Retinal pigment epithelial cell (primary cell): ENCODE results near the gene IGLL1.
"Not testable (repeated sequence)": the region's sequence is repeated elsewhere in the genome, so short reads cannot be mapped to it uniquely, and the experiment has no call there.

Experiments
- DNase-seq: peaks from one replicate; pipeline ENCODE4 v3.0.0-alpha.2; 2010; ENCODE audit warnings: low read depth
- H3K4me3 ChIP-seq: 2 replicates; pipeline ENCODE4 v1.5.1; 2011; ENCODE audit warnings: mild to moderate bottlenecking, low read length, control low read depth, moderate library complexity
- CTCF ChIP-seq: conservative IDR thresholded peaks from 2 replicates; pipeline ENCODE4 v1.5.1; 2011; ENCODE audit warnings: low read depth, low read length, control low read depth, inconsistent platforms

IGLL1 gene

DNA sequence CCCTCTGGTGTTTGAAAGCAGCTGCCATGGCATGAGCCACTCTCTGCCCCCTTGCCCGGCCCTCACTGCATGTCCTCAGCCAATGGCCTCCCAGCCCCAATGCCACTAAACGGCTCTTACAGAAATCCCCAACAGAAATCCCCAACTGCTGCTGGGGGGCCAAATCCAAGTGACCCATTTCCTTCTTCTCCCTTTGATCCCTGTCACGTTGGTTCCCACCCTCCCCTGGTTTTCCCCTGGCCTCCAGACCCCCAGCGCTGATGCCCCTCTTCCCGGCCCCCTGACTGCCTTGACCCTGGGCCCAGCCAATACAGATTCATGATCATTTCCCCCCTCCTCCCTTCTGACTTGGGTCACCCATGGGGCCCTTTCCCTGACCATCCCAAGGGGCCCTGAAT, 30.9 kb downstream of the IGLL1 start:
- no peak for DNase-seq
- H3K4me3 ChIP-seq, result no peak overlapping the region
- no peak for TF ChIP-seq CTCF

- TF ChIP-seq CTCF, result no peak
- no peak overlapping the region for H3K4me3 ChIP-seq
- no peak for DNase-seq
These were observed 31.4 kb downstream of the IGLL1 start for GRCh38 chr22:23548501-23549197.

GRCh38 chr22:23547818-23548500, 32.1 kb downstream of the IGLL1 start:
- no peak overlapping the region for H3K4me3 ChIP-seq
- no peak for TF ChIP-seq CTCF
- DNase-seq, result no peak

GRCh38 chr22:23547382-23547781, 32.7 kb downstream of the IGLL1 start:
- not testable (repeated sequence) for H3K4me3 ChIP-seq, DNase-seq

DNA sequence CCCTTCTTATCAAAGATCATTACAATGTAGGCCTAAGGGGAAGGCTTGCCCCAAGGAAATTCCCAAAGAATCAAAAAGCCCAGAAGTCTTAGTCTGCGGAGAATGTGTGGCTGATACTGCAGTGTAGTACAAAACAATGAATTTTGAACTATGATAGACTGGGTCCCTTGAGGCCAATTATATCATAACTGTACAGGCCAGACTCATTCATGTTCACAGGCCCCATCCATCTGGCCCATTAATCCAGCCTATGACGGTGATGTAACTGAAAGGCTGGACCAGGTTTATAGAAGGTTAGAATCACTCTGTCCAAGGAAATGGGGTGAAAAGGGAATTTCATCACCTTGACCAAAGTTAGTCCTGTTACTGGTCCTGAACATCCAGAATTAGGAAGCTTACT, 35.2 kb downstream of the IGLL1 start:
- no peak for DNase-seq
- TF ChIP-seq CTCF, result no peak
- H3K4me3 ChIP-seq, result no peak overlapping the region

DNA sequence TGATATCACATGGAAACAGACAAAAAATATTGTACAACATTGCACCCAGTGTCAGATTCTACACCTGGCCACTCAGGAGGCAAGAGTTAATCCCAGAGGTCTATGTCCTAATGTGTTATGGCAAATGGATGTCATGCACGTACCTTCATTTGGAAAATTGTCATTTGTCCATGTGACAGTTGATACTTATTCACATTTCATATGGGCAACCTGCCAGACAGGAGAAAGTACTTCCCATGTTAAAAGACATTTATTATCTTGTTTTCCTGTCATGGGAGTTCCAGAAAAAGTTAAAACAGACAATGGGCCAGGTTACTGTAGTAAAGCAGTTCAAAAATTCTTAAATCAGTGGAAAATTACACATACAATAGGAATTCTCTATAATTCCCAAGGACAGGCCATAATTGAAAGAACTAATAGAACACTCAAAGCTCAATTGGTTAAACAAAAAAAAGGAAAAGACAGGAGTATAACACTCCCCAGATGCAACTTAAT, 36.5 kb downstream of the IGLL1 start:
- not testable (repeated sequence) for H3K4me3 ChIP-seq, DNase-seq

DNA sequence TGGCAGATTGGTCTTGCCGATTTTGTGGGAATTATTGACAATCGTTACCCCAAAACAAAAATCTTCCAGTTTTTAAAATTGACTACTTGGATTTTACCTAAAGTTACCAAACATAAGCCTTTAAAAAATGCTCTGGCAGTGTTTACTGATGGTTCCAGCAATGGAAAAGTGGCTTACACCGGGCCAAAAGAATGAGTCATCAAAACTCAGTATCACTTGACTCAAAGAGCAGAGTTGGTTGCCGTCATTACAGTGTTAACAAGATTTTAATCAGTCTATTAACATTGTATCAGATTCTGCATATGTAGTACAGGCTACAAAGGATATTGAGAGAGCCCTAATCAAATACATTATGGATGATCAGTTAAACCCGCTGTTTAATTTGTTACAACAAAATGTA, 37.2 kb downstream of the IGLL1 start:
- no peak for TF ChIP-seq CTCF
- no peak overlapping the region for H3K4me3 ChIP-seq
- DNase-seq, result peak; percentile 86

DNA sequence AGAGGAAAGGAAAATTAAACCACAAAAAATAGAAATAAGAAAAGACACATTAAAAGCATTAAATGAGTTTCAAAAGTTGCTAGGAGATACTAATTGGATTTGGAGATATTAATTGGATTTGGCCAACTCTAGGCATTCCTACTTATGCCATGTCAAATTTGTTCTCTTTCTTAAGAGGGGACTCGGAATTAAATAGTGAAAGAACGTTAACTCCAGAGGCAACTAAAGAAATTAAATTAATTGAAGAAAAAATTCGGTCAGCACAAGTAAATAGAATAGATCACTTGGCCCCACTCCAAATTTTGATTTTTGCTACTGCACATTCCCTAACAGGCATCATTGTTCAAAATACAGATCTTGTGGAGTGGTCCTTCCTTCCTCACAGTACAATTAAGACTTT, 37.7 kb downstream of the IGLL1 start:
- H3K4me3 ChIP-seq, DNase-seq: not testable (repeated sequence)
